CD4-positive, alpha-beta T cell treated with Interleukin-17A for 4 hours (primary cell): ENCODE data around the gene IFIT1.
"Not testable (repeated sequence)": the region's sequence is repeated elsewhere in the genome, so short reads cannot be mapped to it uniquely, and the experiment has no call there.

Source experiments
- DNase-seq: peaks from one replicate; pipeline ENCODE4 v3.0.0-alpha.2; 2020; ENCODE audit warnings: mixed read lengths

IFIT1 gene

DNA sequence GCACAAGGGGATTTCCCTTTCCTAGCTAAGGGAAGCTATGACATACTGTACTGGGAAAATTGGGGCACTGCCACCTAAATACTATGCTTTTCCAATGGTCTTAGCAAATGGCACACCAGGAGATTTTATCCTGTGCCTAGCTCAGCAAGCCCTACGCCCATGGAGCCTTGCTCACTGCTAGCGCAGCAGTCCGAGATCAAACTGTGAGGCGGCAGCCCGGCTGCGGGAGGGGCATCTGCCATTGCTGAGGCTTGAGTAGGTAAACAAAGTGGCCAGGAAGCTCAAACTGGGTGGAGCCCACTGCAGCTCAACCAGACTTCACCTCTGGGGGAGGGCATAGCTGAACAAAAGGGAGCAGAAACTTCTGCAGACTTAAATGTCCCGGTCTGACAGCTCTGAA is 52.4 kb downstream of the IFIT1 start:
- DNase-seq = not testable (repeated sequence)

DNA sequence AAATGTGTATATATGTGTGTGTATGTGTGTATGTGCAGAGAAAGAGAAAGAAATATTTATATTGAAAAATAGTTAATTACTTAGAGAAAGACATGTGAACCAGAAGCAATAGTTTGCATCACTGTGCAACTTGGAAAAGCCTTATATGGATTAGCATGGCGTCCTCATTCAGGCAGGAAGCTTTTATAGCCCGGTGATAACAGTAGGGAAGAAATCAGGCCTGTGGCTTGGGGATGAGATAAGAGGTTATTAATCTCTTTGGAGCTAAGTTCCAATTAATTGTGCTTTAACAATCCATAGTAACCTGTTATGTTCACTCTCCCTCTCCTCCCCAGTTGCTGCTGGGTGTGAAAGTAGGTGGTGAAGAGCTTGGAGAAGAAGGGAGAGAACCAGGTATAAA is 58.5 kb downstream of the IFIT1 start:
- DNase-seq = no peak

DNA sequence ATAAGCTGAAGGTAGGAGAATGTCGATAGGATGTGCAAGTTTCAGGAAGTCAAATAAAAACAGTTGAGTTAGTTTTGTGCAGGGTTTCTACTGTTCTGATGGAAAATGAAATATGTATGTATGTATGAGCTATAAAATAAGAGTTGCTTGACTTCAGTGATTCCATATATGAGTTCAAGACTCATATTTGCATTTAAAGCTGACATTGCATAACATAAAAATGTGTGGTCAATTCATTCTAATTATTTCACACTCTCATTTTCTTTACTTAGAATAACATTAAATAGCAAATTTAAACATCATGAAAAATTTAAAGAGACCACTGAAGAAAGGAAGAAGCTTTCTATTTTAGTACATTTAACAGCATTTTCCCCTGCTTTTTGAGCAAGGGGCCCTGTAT is 59.8 kb downstream of the IFIT1 start:
- no peak for DNase-seq

DNA sequence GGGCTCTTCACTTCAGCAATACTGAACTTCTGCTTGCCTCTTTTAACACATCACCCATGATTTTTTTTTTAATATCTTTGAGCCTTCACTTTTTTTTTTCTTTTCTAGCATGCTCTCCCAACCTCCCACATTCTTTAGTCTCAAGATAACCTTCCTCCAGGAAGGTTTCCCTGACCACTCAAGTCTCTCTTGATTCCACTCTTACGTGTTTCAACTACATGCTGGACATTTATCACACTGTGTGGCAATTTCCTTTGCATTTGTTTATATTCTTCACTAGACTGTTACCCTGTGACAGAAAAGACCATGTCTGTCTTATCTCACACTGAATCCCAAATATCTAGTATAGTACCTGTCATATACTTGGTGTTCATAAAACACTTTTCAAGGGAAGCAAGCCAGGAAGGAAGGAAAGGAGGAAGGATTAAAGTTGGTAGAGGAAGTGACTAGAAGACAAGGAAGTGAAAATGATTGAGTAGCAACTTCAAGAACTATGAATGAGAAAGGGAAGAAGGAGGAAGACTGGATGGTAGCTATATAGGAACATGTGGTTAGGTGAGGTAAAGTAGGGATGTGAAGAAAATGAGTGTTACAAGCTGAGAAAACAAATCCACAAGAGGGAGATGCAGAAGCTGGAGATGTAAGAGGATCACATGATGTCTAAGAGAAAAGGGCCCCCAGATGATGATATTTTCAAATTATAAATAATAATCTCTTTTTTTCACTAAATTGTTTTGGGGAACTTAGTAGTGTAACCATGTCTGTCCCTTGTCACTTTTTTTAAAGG is 62.3 kb downstream of the IFIT1 start:
- no peak for DNase-seq
